GM19240 (cell line): ENCODE measurements around the gene CACNG5.

Source experiments
- DNase-seq: peaks from one replicate; pipeline ENCODE4 v3.0.0; 2011; ENCODE audit warnings: low spot score; ENCODE audit not compliant: insufficient read length

The CACNG5 gene

GRCh38 chr17:66903781-66904180 is 68.9 kb downstream of the CACNG5 start:
- no peak for DNase-seq

- no peak for DNase-seq
These were observed 70.1 kb downstream of the CACNG5 start for GRCh38 chr17:66904760-66905624.

- peak; percentile 64 for DNase-seq
These were observed 71.7 kb downstream of the CACNG5 start for GRCh38 chr17:66906321-66907278.

- DNase-seq: no peak
These were observed 75.0 kb downstream of the CACNG5 start for GRCh38 chr17:66909804-66910373.

GRCh38 chr17:66910651-66911285 is 75.9 kb downstream of the CACNG5 start:
- DNase-seq: no peak

- DNase-seq: no peak
These were observed 80.3 kb downstream of the CACNG5 start for GRCh38 chr17:66915204-66915611.

GRCh38 chr17:66915792-66916191 is 80.9 kb downstream of the CACNG5 start:
- DNase-seq: no peak

- DNase-seq: no peak
These were observed 82.0 kb downstream of the CACNG5 start for GRCh38 chr17:66916946-66917345.

GRCh38 chr17:66918896-66919295 is 84.0 kb downstream of the CACNG5 start:
- no peak for DNase-seq

GRCh38 chr17:66920435-66920834 is 85.5 kb downstream of the CACNG5 start:
- DNase-seq: no peak

GRCh38 chr17:66920950-66921349 is 86.0 kb downstream of the CACNG5 start:
- DNase-seq: no peak

- no peak for DNase-seq
These were observed 89.0 kb downstream of the CACNG5 start for GRCh38 chr17:66923886-66924285.

- DNase-seq: no peak
These were observed 91.0 kb downstream of the CACNG5 start for GRCh38 chr17:66925811-66926500.

- no peak for DNase-seq
These were observed 94.0 kb downstream of the CACNG5 start for GRCh38 chr17:66928949-66929348.

GRCh38 chr17:66929591-66929990 is 94.7 kb downstream of the CACNG5 start:
- DNase-seq: no peak

GRCh38 chr17:66930933-66931332 is 96.0 kb downstream of the CACNG5 start:
- no peak for DNase-seq

GRCh38 chr17:66932311-66932710 is 97.4 kb downstream of the CACNG5 start:
- DNase-seq: no peak

- DNase-seq: no peak
These were observed 99.1 kb downstream of the CACNG5 start for GRCh38 chr17:66934040-66934439.
